Gastrocnemius medialis (tissue), 4 donors: Measurements from ENCODE around the gene HLCS.
A peak's percentile ranks its signal among the peaks of the same experiment; 100 is the strongest.

Experiments
- CTCF ChIP-seq, 5 experiments: fragments of 450-650 bp in 3 of 5; fragments of 200-600 bp in 2 of 5; sonication (generic) in 2 of 5; IDR thresholded peaks in 4 of 5; conservative IDR thresholded peaks in 1 of 5; 1 replicate in 4 of 5; 2 replicates in 1 of 5; pipeline ENCODE4 v1.5.1; 2016 to 2019; ENCODE audit warnings: antibody characterized with exemption in 5 of 5, mild to moderate bottlenecking in 3 of 5, moderate library complexity in 3 of 5
- POLR2A ChIP-seq, 2 donors: fragments of 450-650 bp; IDR thresholded peaks; one replicate each; pipeline ENCODE4 v1.6.1; 2017; ENCODE audit warnings: antibody characterized with exemption in 2 of 2, mild to moderate bottlenecking in 2 of 2, moderate library complexity in 2 of 2

GRCh38 chr21:36835383-36835795 lies 131.1 kb downstream of the HLCS start:
- TF ChIP-seq CTCF (IDR thresholded peaks at IDR 0.05 in 4 of 5, conservative IDR thresholded peaks at IDR 0.05 in 1 of 5): no peak
- TF ChIP-seq POLR2A (IDR thresholded peaks at IDR 0.05): peak; percentile 17 to 29
